ENCODE results near the gene PRDM10.
"Not testable (repeated sequence)": the region's sequence is repeated elsewhere in the genome, so short reads cannot be mapped to it uniquely, and the experiment has no call there.

Gene PRDM10

DNA sequence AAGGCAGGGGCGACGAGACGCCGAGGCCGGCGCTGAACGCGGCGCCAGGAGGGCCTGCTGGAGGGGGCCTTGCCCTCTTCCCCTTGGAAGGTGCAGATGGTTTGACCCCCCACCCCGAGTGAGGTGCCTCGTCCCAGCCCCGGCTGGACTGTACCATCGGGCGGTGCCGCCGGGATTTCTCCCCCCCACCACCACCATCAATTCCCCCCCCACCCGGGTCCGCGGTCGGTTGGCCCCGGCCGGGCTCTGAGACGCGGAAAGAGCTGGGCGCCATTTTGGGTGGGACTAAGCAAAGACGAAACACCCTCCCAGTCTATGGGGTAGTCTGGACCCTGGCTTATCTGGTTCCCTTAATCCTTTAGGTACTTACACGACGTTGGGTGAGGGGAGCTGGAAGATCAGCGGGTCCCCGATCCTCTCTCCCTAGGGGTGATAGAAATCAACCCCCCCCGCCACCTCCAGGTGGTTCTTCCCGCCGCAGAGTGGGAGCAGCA, at the start of gene PRDM10:
TSS of gene PRDM10 (minus strand) at position 484 of the 494 bp plus-strand sequence. CDS start 41,871 bp downstream, outside the sequence.
- DNase-seq, result peak; percentile 96

GRCh38 chr11:130051082-130051481, 48.4 kb upstream of the PRDM10 start:
- no peak for DNase-seq

GRCh38 chr11:130050257-130050656, 47.6 kb upstream of the PRDM10 start:
- DNase-seq, result no peak

DNA sequence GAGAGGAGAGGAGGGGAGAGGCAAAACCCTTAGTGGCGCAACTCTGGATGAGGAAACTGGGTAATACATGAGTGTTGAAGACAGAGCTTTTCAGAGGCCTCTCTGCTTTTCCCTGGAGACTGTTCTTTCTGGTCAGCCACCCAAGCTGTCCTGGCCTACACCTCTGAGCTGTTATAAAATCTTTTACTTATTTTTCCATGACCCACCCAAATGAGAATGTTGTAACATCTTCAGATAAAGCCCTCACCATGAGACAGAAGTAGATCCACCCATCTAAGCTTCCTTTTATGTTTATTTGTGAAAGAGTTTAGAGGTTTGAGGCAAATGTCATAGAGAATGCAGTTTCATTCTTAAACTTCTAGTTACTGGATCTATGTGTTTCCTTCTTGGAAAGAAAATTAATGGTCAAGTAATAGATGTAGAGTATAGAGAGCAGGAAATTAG, 46.7 kb upstream of the PRDM10 start:
- no peak for DNase-seq

DNA sequence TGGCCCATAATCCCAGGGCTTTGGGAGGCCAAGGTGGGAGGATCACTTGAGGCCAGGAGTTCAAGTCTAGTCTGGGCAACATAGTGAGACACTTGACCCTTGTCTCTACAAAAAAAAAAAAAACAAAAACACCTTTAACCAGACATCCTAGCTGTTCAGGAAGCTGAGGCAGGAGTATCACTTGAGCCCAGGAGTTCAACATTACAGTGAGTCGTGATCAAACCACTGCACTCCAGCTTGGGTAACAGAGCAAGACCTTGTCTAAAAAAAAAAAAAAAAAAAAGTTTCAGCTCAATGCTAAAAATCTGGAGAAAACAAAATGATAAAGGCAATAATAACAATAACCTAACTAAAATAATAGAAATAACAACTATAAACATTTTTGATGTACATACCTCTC, 44.5 kb upstream of the PRDM10 start:
- DNase-seq, result no peak

DNA sequence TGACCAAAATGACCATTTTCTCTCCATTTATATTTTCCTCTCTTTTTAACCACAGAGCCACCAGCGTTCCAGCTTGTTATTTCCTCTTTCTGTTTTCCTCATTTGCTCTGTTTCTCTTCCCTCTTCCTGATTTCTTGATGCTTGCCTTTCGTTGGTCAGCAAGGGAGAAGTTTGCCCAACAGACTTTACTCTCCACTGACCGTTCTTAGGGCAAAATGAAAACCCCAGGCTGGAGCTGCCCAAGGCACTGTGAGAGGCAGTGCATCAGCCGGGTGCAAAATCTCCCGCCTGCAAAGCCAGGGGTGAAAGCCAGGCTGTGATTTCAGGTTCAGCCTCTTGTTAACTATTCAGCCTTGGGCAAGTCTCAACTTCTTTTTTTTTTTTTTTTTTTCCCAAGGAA, 40.9 kb upstream of the PRDM10 start:
- no peak for DNase-seq

GRCh38 chr11:130042093-130042591, 39.5 kb upstream of the PRDM10 start:
- DNase-seq, result no peak

DNA sequence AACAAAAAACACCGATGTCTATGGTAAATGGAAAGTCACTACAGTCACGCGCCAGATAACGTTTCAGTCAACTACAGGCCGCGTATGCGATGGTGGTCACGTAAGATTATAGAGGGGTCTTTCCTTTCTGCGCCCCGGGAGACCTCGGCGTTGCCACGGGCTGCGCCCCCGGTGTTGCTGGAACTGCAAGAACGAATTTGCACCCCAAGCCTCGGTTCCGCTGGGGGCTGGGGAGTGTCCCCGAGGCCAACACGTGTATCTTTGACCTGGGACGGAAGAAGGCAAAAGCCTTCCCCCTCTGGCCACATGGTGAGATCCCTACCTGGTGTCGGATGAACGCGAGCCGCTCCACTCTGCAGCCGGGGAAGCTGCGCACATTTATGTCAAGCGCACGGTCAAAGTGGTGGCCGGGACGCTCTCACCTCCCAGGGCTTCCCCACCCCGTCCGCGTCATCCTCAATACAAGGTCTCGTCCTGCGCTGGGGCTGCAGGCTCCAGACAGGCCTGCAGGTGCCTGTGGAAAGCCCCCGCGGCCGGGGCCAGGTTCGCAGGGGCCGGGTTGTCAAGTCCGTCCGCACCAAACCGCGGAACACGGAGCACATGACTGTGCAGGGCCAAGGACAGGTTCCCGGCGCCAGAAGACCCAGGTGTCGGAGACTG, 37.8 kb upstream of the PRDM10 start:
- DNase-seq, result no peak

DNA sequence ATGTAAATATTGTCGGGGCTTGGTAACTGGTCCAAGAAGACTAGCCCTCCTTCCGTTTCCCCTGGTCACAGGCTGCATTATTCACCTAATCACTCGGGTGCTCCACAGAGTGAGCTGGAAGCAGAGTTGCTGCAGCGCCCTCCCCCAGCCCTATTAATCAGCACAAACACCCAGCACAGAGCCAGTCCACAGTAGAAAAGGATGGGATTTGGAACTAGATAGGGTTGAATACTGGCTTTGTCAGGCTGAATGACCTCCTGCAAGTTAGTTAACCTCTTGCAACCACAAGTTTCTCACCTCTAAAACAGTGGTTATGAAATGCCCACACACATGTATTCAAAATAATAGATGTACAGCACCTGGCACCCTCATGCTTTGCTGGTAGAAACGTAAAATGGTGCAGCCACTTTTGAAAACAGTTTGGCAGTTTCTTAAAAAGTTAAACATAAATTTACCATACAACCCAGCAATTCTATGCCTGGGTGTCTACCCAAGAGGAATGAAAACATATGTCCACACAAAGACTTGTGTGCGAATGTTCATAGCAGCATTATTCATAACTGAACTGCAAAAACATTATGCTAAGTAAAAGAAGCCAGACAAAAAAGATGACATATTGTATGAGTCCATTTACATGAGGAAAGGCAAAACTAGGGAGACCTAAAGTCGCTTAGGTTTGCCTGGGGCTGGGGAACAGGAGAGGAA, 35.4 kb upstream of the PRDM10 start:
- no peak for DNase-seq

DNA sequence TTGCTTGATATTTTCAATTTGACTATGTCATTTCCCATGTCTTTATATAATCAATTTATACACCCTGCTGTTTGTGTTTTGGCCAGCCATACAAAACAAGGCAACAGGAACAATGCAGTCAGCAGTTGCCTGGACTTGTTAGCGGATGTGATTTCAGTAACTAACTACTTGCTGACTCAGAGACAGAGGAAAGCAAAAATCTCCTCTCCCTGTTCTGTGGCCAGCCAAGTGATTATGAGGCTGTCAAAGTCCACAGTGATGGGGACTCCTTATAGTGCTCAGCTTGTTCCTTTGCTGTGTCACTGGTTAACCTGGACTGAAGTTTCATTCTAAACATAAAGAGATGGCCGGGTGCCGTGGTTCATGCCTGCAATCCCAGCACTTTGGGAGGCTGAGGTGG, 34.4 kb upstream of the PRDM10 start:
- DNase-seq, result no peak

- DNase-seq, result no peak
Observed at GRCh38 chr11:130034236-130034635, 31.6 kb upstream of the PRDM10 start.

- no peak for DNase-seq
Observed at GRCh38 chr11:130032931-130033330, 30.3 kb upstream of the PRDM10 start.

DNA sequence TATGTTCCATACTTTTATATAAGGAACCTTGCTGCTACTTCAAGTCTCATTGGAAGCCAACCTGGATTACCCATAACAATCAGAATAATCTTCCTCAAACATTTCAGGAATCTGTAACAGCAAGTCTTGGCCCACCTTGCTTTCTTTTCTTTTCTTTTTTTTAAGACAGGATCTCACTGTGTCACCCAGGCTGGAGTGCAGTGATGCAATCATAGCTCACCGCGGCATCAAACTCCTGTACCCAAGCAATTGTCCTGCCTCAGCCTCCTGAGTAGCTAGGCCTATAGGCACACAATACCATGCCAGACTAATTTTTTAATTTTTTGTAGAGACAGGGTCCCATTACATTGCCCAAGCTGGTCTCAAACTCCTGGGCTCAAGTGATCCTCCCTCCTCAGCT, 29.3 kb upstream of the PRDM10 start:
- DNase-seq, result no peak

DNA sequence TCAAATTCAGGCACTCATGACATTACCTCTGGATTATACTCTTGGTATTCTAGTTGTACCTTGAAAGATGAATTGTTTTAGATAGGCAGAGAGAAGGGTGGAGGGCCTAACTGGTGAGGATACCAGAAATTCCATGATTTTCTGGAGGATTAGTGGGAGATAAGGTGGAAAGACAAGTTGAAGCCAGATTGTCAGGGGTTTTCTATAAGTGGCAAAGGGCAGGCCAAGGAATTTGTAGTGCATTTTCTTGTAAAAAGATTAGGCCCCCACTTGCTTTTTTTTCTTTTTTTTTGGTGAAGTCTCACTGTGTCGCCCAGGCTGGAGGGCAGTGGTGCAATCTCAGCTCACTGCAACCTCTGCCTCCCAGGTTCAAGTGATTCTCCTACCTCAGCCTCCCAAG, 28.4 kb upstream of the PRDM10 start:
- DNase-seq, result no peak

DNA sequence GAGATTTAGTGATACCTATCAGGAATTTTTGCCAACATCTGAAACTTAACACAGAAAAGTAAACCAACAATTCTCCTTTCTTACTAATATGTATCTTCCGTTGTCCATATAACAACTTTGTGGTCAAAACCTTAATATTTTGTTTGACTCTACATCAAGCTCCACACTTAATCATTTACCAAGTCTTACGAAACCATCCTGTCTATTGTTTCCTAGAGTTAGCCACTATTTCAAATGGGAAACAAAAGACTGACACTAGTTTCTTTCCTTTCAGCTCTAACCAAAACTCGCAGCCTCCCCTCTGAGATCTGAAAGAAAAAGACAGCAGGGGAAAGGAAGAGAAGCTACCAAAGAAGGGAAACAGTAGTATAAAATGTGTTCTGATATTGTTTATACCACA, 26.5 kb upstream of the PRDM10 start:
- DNase-seq, result no peak

DNA sequence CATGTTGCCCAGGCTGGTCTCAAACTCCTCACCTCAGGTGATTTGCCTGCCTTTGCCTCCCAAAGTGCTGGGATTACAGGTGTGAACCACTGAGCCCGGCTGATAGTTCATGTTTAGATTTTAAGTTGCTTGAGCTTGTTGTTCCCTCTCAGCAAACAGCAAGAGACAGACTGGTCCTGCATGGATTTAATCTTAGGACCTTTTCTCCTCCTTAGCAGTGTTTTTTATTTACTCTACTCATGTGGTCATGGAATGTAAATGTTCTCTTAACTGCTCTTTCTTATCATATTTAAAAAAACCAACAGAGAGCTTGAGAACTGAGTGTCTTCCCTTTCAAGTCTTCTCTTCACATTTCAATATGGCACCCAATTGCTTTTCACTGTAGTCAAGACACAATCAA, 22.7 kb upstream of the PRDM10 start:
- no peak for DNase-seq

DNA sequence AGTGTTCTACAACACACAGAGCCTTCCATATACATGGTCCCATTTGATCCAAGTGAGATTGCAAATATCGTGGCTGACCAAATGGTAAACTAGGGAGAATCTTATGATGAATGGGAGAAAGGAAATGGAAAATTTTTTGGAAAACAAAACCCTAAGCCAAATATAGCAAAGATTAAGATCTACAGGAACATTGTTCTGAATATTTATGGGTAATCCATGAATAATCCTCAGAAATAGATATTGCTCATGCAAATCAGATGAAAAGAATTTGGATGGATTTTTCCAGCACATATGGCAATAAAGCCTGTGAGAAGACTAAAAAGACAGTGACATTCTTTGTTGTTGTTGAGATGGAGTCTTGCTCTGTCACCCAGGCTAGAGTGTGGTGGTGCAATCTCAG, 21.7 kb upstream of the PRDM10 start:
- no peak for DNase-seq

DNA sequence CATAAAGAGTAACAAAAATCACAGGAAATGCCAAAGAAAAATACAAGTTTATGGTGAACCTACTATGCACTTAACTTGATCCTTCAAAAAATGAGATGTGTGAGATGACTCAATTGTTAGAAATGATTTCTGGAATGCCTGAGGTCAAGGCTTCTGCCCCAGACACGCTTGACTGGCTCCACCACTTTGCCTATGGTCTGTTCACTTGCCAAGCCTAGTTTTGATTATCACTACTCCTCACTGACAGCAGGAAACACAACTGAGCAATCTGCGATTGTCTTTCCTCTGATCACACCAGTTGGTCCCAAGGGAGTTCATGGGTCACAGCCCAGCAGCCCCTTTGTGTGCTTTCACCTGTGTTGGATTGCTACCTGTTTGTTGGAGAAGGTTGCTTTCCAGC, 20.6 kb upstream of the PRDM10 start:
- DNase-seq, result no peak

DNA sequence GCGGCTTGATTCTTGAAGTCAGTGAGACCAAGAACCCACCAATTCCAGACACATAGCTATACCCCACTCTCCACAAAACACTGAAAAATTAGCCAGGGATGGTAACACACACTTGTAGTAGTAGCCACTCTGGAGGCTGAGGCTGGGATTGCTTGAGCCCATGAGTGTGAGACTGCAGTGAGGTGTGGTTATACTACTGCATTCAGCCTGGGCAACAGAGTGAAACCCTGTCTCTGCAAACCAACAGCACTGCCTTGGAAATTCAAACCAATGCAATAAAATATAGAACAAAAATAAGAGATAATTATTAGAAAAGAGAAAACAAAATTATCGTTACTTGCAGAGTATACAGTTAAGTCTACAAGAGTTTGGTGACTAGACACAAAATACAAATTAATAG, 20.2 kb upstream of the PRDM10 start:
- no peak for DNase-seq

GRCh38 chr11:130021606-130022005, 19.0 kb upstream of the PRDM10 start:
- not testable (repeated sequence) for DNase-seq

DNA sequence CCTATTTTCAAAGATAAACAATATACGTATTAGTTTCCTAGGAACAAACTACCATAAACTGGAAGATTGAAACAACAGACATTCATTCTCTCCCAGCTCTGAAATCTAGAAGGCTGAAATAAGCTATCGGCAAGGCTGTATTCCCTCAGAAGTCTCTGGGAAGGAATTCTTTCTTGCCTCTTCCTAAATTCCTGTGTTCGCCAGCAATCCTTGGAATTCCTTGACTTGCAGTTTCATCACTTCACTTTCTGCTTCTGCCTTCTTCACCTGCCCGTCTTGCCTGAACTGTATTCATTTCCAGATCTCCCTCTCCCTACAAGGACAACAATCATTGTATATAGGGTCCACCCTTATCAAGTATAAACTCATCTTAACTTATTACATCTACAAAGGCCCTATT, 17.7 kb upstream of the PRDM10 start:
- DNase-seq, result no peak

GRCh38 chr11:130015846-130016245, 13.2 kb upstream of the PRDM10 start:
- not testable (repeated sequence) for DNase-seq

- DNase-seq, result no peak
Observed at GRCh38 chr11:130008326-130008725, 5.7 kb upstream of the PRDM10 start.

DNA sequence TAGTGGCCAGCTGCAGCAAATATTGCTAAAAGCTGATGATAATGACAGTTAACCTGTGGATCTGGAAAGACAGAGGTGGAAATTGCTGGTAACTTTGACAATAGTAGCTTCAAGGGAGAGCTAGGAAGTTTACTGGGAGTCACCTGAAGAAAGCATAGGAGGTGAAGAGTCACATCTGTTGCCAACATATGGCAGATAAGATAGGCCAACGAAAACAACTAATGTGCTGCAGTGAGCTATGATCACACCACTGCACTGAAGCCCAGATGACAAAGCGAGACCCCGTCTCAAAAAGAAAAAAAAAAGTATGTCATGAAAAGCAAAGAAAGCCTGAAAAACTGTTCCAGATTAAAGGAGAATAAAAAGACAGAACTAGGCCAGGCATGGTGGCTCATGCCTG, 4.3 kb upstream of the PRDM10 start:
- no peak for DNase-seq

GRCh38 chr11:130003717-130004001, 1.0 kb upstream of the PRDM10 start:
- no peak for DNase-seq
